DLD1 (cell line): ENCODE measurements around the gene NOTO.
"Not testable (repeated sequence)": the region's sequence is repeated elsewhere in the genome, so short reads cannot be mapped to it uniquely, and the experiment has no call there.

Experiments used
- in situ Hi-C: cut with HindIII; loops from 2 replicates; pipeline ENCODE4 v1.10.0; 2017; ENCODE audit warnings: low sequenced_read_pairs

Gene NOTO, protein sequence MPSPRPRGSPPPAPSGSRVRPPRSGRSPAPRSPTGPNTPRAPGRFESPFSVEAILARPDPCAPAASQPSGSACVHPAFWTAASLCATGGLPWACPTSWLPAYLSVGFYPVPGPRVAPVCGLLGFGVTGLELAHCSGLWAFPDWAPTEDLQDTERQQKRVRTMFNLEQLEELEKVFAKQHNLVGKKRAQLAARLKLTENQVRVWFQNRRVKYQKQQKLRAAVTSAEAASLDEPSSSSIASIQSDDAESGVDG

DNA sequence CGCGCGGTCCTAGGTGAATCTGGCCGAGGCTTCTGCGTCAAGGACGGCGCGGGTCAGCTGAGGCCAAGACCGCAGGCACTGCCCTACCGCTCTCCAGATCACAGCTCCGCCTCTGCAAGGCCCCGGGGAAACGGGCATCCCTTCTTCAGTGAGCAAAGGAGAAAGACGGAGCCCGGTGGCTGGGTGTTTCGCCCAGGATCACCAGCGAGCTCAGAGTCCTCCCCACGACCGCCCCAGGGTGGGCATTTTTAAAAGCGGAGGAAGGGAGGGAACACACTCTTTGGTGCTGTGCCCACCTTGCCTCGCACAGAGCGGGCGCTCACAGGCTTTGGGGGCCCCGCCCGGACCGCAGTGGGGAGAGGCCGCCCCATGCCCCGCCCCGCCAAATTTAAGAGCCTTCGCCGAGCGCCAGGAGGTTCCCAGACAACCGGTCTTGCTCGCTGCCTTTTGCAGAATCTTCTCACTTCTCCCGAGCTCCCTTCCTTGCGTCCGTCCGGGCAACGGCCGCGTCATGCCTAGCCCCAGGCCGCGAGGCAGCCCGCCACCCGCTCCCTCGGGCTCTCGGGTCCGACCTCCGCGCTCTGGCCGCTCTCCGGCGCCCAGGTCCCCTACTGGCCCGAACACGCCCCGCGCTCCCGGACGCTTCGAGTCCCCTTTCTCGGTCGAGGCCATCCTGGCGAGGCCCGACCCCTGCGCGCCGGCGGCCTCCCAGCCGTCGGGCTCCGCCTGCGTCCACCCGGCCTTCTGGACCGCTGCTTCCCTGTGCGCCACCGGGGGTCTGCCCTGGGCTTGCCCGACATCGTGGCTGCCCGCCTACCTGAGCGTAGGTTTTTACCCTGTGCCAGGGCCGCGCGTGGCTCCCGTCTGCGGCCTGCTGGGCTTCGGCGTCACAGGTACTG lies at the start of gene NOTO:
Gene NOTO (plus strand): TSS at position 419 of the 899 bp plus-strand sequence. CDS start 93 bp downstream, at position 512.
- in situ Hi-C loops: no loop called here

DNA sequence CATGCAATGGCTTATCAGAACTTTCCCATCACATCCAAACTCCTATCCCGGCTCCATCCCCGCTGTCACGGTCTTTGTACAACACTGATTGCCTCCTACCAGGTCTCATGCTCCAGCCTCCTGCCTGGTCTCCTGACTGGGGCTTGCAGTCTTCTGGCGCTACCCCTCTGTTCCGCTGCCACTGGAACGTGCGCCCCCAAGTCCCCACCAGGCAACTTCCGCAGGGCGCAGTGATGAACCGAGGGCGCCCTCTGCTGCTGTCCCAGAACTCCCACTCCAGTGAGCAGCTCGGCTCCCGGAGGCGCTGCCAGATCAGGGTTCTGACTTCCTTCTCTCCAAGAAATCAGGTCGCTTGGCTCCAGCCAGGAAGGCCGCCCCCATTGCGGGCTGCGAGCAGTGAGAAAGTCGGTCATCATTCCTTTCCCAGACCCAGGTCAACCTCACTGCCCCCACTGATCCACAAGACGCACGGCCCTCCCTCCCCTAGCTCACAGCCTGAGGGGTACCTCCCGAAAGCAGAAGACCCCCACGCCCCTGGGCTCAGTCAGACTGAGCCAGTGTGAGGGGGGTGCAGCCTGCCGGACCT lies 45.7 kb upstream of the NOTO start:
- in situ Hi-C loops: no loop called here

DNA sequence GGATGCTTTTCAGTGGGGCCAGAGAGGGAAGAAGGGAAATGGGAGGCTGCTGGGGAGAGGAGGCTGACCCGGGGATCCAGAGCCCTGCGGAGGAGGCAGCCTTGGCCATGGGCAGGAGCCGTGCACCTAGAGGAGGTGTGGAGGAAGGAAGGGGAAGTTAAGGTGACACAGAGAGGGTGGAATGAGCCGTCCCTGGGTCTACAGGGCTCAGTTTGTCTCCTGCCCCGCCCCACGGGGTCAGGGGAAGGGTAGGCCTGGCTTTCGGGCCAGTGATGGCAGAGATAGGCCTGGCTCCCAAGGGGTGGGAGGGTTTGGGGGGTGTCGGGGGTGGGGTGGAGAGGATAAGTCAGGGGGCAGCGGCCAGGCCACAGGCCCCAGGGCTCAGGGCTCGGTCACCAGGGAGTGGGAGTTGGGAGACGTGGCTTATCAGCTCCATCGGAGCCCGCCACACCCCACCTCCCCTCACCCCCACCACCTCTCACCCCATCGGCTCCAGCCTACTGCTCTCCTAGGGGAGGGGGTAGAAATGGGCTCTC lies 39.5 kb upstream of the NOTO start:
- in situ Hi-C loops: no loop called here

DNA sequence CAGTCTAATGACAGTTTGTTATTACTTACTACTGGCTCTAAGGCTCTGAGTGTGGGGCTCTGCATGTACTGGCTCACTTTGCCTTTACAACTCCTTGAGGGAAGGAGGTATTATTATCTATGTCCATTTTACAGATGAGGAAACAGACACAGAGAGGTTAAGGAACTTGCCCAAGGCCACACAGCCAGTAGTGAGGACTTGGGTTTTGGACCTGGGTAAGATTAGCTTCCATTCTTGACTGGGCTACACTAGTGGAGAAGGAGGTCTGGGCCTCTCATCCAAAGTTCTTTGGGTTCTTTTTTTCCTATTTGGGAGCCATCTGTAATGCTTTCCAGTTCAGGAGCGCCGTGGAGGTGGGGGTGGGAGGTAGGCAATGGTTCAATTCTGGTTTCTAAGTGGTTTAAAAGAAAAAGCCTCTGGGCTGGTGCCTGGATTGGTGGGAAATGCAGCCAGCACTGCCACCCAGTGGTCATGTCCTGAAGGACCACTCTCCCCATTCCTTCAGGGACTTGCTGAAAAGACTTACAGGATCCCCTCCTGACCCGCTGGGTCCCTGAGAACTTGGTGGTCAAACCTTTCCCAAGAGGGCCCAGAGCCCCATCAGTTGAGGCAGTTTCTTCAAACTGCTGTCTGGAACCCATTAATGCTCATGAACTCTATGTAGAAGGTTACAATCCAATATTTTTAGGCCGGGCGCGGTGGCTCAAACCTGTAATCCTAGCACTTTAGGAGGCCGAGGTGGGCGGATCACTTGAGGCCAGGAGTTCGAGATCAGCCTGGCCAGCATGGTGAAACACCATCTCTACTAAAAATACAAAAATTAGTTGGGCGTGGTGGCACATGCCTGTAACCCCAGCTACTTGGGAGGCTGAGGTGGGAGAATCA lies 38.6 kb upstream of the NOTO start:
- in situ Hi-C loops: no loop called here

DNA sequence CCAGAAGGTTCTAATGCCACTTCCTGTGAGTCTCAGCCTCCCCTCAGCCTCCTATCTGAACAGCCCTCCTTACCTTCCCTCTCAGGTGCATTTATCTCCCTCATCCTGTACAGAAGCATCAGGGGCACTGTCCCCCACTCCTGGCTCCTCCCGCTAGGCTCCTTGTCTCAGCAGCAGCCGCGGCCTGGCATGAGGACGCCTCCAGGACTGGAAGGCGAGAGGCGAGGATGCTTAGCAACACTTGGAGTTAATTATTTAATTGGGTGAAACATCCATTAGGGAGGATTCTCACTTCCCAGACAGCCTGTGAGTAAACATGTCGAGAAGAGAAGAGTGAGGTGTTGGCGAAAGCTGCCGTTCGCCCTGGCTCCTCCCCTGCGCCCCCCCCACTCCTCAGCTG lies 36.4 kb upstream of the NOTO start:
- in situ Hi-C loops: not testable (repeated sequence)

DNA sequence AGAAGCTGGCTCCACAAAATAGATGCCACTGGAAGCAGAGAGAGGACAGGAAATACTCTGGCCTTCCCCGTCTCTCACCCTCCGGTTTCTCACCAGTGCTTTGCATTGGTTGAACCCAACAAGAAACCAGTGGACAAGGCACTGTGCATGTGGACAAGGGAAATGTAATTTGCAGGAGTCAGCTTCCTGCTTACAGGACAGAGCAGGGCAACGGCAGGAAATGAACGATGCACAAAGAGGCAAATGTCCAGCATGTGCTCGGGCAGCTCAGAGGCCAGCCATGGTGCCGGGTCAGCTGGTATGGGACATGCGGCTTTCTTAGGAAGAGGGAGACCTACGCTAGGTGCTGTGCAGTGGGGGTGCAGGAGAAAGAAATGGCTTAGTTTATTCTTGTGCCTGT lies 35.6 kb upstream of the NOTO start:
- in situ Hi-C loops: not testable (repeated sequence)

DNA sequence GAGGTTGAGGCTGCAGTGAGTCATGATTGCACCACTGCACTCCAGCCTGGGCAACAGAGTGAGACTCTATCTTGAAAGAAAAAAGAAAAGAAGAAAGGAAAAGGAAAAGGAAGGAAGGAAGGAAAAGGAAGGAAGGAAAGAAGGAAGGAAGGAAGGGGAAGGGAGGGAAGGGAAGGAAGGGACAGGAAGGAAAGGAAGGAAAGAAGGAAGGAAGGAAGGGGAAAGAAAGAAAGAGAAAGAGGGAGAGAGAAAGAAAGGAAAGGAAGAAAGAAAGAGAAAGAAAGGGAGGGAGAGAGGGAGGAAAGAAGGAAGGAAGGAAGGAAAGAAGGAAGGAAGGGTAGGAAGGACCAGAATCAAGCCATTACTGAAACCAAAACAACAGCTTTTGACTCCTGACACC lies 34.0 kb upstream of the NOTO start:
- in situ Hi-C loops: not testable (repeated sequence)

DNA sequence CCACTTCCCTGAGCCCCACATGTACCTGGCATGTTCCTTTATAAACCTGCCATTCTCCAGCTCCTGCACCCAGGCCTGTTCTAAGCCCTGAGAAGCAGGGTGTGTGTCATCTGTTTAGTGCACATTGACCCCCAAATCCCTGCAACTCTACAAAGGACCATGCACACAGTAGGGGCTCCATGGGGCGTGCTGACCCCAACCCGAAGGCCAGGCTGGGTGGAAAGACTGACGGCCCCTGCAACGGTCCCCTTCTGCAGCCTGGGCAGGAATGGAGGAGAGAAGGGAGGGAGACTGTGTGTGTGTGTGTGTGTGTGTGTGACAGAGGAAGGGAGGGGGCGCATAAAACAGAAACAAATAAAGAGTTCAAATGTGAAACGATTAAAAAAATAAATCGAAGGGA lies 32.0 kb upstream of the NOTO start:
- in situ Hi-C loops: not testable (repeated sequence)

DNA sequence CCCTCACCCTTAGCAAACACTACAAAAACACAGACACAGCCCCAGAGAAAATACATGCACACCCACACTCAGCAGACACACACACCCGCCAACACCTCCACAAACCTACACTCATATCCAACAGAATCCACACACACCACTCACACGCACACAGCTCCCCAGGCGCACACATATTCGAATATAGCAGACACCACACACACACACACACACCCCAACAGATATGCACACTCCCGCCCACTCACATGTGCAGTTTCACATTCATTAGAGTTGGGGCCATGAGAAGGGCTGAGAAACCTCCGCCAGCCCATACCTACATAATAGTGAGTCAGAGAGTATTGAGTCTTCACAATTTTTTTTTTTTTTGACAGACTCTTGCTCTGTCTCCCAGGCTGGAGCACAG lies 29.4 kb upstream of the NOTO start:
- in situ Hi-C loops: no loop called here

DNA sequence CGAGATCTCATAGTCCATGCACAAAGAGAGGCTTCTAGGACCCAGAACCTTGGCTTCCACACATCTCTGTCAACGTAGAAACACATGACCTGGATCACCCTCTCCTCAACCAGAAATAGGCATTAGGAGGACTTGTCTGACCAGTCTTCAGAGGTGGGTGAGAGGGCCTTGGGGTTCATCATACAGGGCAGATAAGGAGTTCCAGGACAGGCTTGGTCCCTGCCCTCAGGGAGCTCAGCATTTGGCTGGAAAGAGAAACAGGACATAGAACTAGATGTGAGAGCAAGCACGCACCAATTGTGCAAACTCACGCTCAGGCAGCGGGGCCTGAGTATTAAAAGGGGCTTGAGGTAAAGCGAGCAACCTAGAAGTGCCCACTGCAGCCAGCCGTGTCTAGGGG lies 28.6 kb upstream of the NOTO start:
- in situ Hi-C loops: no loop called here

DNA sequence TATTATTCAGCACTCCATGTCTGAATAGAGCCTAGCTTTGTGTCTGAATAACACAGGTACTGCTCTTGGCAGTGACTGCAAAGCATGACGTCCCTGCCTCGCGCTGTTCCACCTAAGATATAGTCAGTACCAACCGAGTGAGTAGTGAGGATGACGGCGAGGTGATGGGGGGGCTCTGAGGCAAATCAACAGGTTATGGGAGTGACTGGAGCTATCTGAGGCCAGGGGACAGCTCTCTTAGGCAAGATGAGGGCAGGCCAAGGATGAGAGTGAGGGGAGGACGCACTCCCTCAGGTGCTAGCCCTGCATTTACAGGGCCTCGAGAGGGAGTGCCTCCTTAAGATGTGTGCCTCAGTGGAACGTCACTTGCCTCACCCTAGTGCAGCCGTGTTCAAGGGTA lies 28.1 kb upstream of the NOTO start:
- in situ Hi-C loops: no loop called here

DNA sequence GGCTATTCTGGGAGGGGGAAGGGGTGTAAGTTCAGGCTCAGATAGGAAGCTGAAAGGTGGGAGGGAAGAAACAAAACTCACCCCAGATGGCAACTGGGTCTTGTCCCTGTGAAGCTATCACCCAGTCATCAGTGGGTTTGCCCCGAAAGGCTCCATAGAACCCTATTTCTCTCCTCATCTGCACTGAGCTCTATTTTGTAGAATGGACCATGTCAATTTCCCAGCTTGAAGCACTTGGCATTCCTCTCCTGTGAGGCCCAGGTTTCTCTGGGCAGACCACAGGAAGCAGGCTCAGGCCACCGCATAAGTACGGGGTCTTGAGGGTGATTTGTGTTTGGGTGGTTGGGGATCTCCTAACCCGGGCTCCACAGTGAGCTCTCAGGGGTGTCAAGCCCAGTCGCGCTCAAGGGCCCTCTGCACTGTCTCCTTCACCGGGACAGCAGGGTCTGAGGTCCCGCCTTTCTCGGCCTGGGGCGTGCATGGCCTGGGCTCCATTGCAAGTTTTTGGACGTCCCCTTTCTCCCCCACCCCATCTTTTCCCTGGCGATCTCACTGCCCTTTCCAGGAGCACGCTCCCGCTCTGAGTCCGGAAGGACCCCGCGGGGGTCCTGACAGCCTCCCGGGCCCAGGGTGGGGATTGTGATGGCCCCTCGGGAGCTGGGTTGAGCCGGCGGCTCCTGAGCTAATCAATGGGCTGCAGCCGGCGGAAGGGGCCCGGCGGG lies 27.3 kb upstream of the NOTO start:
- in situ Hi-C loops: loop anchor here (25.0 kb wide), 1 partner anchor 163 kb away; no protein-coding TSS in a partner anchor

DNA sequence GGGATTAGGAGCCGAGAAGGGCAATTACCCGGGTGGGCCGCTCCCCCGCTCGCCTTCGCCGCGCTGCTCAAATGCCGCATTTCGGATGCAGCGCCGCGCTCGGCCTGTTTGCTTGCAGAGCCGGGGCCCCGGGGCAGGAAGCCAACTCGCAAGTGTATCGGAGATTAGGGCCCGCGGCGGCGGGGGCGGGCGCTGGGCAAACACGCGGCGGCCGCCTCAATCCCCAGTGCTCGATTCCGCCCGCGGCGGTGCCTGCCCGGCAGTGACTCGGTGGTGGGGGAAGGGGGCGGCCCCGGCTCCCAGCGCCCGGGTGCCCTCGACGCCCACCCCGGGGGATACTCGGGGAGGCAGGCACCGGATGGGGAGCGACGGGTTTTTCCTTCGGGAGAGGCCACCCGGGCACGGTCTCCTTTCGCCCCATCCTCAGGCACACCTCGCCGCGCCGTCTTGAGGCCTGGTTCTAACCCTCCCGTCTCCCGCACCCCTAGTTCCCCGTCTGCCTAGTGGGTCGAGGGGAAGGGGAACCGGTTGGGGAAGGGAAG lies 26.6 kb upstream of the NOTO start:
- in situ Hi-C loops: loop anchor here (25.0 kb wide), 1 partner anchor 163 kb away; no protein-coding TSS in a partner anchor

DNA sequence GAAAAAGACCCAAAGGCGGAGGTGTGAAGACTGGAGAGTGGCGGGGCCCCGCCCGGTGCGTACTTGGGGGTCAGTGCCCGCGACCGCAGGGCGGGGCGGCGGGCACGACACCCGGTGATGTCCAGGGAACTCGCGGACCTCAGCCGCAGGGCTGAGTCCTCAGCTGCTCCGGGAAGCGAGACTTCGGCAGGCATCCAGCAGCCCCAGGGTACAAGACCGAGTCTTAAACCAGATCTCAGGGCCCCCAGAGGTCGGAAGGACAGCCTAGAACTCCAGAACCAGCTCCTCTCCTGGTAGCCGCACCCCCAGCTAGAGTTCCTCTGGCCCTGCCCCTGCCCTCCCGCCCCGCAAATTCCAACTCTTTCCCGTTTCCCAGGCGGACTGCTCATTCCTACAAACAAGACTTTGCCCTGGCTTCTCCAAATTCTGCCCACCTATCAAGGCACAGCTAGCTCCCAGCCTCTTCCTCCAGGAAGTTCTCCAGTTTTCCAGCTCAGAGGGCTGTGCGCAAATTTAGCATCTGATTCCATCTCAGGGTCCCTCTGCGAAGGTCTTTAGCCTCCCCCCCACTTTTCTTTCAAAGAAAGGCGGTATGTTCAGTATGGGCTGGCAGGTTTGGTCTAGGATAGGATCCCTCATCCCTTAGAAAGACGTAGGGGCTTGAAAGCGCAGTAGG lies 26.0 kb upstream of the NOTO start:
- in situ Hi-C loops: loop anchor here (25.0 kb wide), 1 partner anchor 164 kb away; no protein-coding TSS in a partner anchor

DNA sequence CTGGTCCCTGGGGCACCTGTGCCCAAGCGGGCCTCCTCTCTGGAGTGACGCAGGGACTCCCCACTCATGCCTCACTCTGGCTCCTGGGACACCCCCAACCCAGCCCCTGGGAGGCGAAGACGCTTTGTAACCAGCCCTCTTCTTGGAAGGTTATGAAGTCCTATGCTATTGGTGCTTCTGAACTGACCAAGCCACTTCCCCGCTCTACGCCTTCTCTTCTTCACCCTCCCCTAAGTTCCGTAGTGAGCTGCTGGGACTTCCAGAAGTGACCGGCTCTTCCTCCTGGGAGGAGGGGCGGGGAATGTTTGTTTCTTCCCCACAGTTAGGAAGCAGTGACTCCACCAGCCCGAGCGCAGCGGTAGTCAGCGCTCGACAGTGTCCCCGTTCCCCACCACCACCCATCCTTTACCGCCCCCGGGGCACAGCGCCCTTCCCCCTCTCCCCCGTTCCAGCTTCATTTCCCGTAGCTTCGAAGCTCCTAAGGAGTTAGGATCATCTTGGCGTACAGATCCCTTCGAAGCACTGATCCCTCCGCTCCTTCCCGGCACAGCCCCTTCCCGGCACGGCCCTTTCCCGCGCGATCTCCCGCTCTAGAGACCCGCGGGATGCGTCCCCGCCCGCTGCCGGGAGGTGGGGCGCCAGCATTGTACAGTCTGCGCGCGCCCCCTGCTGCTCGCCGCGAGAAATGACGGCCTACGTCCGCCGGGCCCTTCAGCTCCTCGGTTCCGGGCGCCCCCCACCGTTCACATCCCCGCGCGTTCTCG lies 25.3 kb upstream of the NOTO start:
- in situ Hi-C loops: loop anchor here (25.0 kb wide), 1 partner anchor 165 kb away; no protein-coding TSS in a partner anchor

DNA sequence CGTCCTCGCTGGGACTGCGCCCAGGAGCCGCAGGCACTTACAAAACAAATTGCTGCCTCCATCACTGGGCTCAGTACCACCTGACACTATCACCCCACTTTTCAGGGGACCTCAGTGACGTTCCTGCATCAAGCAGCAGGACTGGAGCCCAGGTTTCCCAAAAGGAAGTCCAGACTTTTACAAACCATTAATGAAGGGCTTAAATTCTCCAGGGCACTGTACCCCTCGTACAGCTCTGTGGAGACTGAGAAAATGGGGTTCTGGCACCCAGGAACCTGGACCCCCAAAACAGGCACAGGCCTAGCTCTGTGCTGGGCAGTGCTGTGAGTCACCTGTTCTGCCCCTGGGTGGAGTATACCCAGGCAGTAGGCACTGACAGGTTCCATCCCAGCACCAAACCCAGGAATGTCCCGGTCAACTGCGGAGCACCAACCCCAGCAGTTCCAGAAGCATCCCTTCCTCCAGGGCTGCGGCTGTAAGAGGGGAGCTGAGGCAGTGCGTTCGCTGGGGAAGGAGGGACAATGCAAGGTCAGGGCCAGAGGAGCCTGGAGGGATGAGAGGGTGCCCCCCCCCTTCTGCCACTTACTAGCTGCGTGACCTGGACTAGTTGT lies 24.6 kb upstream of the NOTO start:
- in situ Hi-C loops: loop anchor here (25.0 kb wide), 1 partner anchor 165 kb away; no protein-coding TSS in a partner anchor

DNA sequence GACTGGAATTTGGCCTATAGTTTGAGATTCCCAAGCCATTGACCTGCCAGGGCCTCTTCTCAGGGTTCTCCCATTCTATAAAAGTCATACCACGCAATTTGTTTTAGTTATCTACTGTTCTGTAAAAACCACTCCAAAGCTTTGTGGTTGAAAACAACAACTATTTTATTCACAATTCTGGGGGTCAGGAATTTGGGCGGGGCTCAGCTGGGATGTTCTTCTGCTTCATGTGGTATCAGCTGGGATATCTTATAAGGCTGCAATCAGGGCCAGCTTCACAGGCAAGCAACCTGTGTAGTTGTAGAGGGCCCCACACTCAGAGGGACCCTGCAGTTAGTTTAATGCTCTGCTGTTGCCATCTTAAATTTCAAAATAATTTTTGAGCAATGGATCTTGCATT lies 16.4 kb upstream of the NOTO start:
- in situ Hi-C loops: loop anchor here (25.0 kb wide), 1 partner anchor 174 kb away; no protein-coding TSS in a partner anchor
